SIG-M5 (cell line): ENCODE measurements around the gene ATXN7.

ENCODE experiments used
- DNase-seq: peaks from one replicate; lab custom pipeline; 2025; lab: John Stamatoyannopoulos, UW

The ATXN7 gene, protein sequence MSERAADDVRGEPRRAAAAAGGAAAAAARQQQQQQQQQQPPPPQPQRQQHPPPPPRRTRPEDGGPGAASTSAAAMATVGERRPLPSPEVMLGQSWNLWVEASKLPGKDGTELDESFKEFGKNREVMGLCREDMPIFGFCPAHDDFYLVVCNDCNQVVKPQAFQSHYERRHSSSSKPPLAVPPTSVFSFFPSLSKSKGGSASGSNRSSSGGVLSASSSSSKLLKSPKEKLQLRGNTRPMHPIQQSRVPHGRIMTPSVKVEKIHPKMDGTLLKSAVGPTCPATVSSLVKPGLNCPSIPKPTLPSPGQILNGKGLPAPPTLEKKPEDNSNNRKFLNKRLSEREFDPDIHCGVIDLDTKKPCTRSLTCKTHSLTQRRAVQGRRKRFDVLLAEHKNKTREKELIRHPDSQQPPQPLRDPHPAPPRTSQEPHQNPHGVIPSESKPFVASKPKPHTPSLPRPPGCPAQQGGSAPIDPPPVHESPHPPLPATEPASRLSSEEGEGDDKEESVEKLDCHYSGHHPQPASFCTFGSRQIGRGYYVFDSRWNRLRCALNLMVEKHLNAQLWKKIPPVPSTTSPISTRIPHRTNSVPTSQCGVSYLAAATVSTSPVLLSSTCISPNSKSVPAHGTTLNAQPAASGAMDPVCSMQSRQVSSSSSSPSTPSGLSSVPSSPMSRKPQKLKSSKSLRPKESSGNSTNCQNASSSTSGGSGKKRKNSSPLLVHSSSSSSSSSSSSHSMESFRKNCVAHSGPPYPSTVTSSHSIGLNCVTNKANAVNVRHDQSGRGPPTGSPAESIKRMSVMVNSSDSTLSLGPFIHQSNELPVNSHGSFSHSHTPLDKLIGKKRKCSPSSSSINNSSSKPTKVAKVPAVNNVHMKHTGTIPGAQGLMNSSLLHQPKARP

GRCh38 chr3:63863150-63864007 is at the start of gene ATXN7, which contains the start of gene THOC7:
ATXN7 (plus strand) TSS chr3:63863867; CDS start chr3:63912599, 48,732 bp downstream.
THOC7 (minus strand) TSS chr3:63863805; CDS start chr3:63863790, 15 bp downstream.
- no peak for DNase-seq

DNA sequence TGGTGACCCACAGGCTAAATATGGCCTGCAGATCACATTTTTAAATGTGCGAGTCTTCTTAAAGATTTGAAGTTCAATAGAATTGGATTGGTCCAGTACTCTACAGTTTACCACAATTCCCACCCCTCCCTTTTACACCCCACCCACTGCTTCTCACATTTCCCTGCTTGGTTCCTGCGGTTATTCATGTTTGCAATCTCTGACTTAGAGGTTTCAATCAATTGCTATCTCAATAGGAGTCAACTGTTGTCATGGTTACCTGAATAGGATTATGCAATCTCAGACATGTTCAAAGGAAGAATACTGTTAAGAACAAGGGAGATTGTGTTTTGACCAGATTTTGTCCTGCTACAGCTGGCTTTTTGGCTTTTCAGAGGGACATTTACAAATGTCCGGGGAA is 49.4 kb upstream of the ATXN7 start:
- DNase-seq: no peak

- DNase-seq: no peak
Measured at GRCh38 chr3:63817225-63817624, 46.4 kb upstream of the ATXN7 start.

DNA sequence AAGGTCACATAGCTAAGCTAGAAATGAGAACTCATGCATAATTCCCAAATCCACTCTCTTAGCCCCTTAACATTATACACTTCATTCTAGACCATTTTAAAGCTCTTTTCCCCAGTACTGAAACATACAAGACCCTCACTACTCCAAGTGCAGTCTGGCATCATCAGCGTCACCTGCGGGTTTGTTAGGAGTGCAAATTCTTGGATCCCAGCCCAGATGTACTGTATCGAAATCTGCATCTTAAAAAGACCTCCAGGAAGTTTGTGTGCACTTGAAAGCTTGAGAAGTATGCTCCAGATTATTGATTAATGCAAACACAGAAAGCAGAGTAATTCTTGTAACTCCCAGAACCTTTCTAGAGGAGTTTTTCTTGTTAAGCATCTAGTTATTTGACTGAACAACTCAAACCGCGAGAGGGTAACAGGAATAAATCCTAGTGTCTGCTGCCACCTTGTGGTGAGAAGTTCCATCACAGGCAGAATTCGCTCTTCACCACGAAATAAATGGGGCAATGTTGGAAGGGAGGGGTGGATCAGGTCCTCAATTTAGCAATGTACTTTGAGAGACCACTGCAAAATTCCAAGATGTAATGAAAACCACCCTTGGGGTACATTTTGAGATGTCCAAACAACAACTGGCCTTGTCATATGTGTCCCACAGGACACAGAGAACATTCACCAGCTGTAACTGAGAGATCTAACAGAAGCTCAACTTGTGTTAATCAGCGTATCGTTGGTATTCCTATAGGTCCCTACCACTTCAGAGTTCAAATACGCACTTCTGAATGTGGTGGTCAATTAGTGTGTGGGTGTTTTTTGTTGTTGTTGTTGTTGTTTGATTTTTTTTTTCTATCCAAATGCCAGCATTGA is 45.2 kb upstream of the ATXN7 start:
- DNase-seq: peak; percentile 4

DNA sequence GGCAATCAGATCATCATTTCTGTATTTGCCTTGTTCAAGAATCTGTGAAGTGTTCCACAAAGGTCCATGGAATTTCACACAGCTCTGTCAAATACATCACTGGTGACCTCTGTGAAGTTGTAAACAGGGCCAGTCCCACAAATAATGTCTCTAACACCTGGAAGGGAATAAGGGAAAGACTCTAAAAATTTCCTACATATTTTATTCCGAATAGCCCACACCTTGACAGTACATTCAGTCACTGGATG is 44.6 kb upstream of the ATXN7 start, which contains the start of gene C3orf49:
Gene C3orf49 (plus strand): TSS at position 149 of the 248 bp plus-strand sequence. CDS start 173 bp downstream, outside the sequence.
- DNase-seq: no peak

- DNase-seq: no peak
Measured at GRCh38 chr3:63824309-63824708, 39.4 kb upstream of the ATXN7 start.

- DNase-seq: no peak
Measured at GRCh38 chr3:63830526-63830925, 33.1 kb upstream of the ATXN7 start.

GRCh38 chr3:63832395-63832794 is 31.3 kb upstream of the ATXN7 start:
- DNase-seq: no peak

DNA sequence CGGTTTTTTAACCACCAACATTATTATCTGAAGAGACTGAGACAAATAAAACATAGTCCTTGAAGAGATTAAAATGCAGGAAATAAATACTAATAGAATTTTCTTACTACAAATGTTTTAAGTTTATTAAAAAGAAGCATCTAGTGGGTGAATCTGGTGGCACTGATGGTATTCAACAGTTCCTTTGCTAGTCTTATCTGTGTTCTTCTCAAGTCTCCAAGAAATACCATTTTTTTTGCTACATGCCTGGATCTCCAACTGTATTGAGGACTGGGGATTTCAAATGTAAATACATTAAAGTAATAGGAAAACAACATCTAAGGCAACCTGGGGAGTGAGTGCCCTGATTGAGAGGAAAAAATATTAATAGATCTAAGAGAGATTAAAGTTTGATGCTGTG is 22.0 kb upstream of the ATXN7 start:
- no peak for DNase-seq

- no peak for DNase-seq
Measured at GRCh38 chr3:63842127-63842526, 21.5 kb upstream of the ATXN7 start.

DNA sequence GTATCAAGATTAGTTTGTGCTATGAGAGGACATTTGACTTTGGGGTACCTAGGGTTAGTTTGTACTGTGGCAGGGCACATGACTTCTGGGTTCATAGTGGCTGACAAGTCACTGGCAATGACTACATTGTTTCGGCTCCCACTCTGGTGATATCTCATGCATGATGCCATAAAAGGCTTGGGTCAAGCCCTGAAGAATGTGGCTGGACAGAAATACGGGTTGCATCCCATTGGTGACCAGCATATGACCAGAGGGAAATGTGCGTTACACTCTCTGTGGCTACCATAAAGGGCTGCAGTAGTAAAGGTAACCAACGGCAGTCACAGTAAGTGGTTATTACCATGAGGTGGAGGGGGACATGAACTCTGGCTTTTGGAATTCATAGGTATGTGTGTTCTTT is 18.5 kb upstream of the ATXN7 start:
- no peak for DNase-seq

DNA sequence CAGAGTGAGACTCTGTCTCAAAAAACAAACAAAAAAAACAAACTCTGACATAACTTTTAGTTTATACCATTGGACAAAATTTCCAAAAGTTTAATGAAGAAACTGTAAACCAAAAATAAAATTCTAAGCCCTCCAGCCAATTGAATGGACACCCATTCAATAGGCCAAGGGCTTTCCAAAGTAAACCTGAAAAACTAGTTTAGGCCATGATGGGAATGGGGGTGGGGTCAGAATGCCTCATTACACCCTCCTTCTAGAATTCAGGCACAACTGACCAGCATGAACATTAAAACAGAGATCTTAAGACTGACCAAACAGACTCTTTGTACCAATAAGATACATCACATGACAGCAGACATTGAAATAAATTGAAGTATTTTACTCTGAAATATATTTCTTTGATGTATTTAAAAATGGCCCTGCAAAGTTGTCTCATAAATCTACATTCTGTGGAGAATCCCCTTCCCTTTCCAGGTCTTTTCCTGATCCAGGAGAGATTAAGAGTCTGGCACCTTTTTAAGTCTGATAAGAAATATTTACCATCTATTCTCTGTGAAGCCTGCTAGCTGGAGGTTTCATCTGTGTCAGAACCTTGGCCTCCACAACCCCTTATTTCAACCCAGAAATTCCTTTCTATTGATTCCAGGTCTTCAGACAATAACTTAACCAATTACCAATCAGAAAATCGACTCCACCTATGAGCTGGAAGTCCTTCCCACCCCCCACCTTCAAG is 15.8 kb upstream of the ATXN7 start:
- DNase-seq: no peak

DNA sequence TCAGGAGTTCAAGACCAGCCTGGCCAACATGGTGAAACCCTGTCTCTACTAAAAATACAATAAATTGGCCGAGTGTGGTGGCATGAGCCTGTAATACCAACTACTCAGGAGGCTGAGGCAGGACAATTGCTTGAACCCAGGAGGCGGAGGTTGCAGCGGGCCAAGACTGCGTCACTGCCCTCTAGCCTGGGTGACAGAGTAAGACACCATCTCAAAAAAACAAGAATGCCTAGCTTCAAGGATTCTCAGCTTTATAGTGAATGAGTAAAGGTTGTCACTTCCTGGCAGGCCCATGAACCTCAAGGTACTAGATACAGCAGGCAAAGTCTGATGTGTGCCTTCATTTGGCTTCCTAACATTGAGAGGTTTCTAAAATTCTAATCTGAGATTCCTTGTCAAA is 14.5 kb upstream of the ATXN7 start:
- no peak for DNase-seq

DNA sequence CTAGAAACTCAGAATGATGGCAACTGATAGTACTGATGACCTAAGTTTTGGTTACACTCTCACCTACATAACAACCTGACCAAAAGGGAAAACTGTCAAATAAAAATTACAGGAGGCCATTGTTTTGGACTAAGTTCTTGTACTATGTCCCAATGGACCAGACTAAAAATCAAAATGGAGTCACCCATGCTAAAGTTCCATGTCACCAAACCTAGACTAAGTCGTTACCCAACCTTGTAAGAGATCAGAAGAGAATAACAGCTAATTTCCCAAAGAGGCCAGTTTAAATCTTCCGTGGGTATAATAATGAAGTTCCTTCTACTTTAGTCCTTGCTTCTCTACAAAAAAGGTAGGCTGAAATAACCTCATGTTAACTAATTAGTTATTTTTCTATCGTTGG is 12.4 kb upstream of the ATXN7 start:
- DNase-seq: no peak

- no peak for DNase-seq
Measured at GRCh38 chr3:63853106-63853505, 10.6 kb upstream of the ATXN7 start.

GRCh38 chr3:63855333-63855940 is 8.2 kb upstream of the ATXN7 start:
- DNase-seq: no peak

GRCh38 chr3:63857311-63857710 is 6.4 kb upstream of the ATXN7 start:
- no peak for DNase-seq

GRCh38 chr3:63860776-63861175 is 2.9 kb upstream of the ATXN7 start:
- DNase-seq: no peak

GRCh38 chr3:63861306-63861705 is 2.4 kb upstream of the ATXN7 start:
- DNase-seq: no peak

DNA sequence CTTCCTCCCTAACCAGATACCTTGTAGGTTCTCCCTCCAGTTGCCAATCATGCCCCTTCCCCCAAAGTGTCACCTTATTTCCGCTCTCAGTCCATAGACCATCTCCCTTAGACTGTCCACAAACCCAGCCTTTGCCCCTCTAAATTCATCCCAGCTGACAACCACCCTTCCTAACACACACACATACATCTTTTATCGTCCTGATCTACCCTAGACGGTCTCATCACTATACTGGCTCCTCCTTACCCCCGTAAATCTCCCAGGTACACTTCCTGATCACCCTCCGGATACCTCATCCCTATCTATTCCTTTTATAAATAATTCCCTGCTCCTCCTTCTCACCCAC is 890 bp upstream of the ATXN7 start:
- no peak for DNase-seq
